Mesothelial cell of epicardium (in vitro differentiated cells): ENCODE results near the gene ISOC2. TPM values are rescaled to one million over a fixed set of nuclear protein-coding genes. Genes with fewer than 3 reads are reported as not detected.
"Not testable (repeated sequence)": the region's sequence is repeated elsewhere in the genome, so short reads cannot be mapped to it uniquely, and the experiment has no call there.

Source experiments
- DNase-seq, 2 experiments: peaks; one replicate each; pipeline ENCODE4 v3.0.0; 2021; ENCODE audit warnings: low spot score in 2 of 2; ENCODE audit not compliant: unreplicated experiment in 2 of 2
- H3K27ac Mint-ChIP-seq: 2 replicates; pipeline ENCODE4 v1.8.0; 2021; ENCODE audit warnings: mixed read lengths
- H3K27me3 Mint-ChIP-seq: 2 replicates; pipeline ENCODE4 v1.8.0; 2021; ENCODE audit warnings: low read depth, mixed read lengths
- H3K36me3 Mint-ChIP-seq: 2 replicates; pipeline ENCODE4 v1.8.0; 2021; ENCODE audit warnings: mixed read lengths
- H3K4me1 Mint-ChIP-seq: 2 replicates; pipeline ENCODE4 v1.8.0; 2021; ENCODE audit warnings: mixed read lengths
- H3K4me3 Mint-ChIP-seq: 2 replicates; pipeline ENCODE4 v1.8.0; 2021; ENCODE audit warnings: mild to moderate bottlenecking, moderate library complexity, mixed read lengths
- H3K9me3 Mint-ChIP-seq: 2 replicates; pipeline ENCODE4 v1.8.0; 2021; ENCODE audit warnings: mixed read lengths
- total RNA-seq: library from RNA; stranded (reverse); gene quantifications from 3 replicates; pipeline ENCODE4 v1.2.1, GENCODE V29; 2021
- TF ChIP-seq, protein P1 (sequence below): fragments of 200-600 bp; sonication (generic); IDR thresholded peaks from one replicate; pipeline ENCODE4 v1.5.0; 2021; ENCODE audit warnings: antibody characterized with exemption; ENCODE audit not compliant: unreplicated experiment

The ISOC2 gene
- total RNA-seq, 1 donor from 2014 or later, result 35.0 TPM

GRCh38 chr19:55410168-55410567 lies 51.3 kb downstream of the ISOC2 start:
- Mint-ChIP-seq H3K4me3 (no peak overlapping the region), H3K27ac (no peak overlapping the region), H3K36me3 (peaks cover 10% of the 10 kb centered on the region), H3K9me3 (peaks cover 9% of the 10 kb centered on the region), H3K27me3 (peaks cover 15% of the 10 kb centered on the region), H3K4me1 (peaks cover 20% of the 10 kb centered on the region)
- TF ChIP-seq, protein P1, sequence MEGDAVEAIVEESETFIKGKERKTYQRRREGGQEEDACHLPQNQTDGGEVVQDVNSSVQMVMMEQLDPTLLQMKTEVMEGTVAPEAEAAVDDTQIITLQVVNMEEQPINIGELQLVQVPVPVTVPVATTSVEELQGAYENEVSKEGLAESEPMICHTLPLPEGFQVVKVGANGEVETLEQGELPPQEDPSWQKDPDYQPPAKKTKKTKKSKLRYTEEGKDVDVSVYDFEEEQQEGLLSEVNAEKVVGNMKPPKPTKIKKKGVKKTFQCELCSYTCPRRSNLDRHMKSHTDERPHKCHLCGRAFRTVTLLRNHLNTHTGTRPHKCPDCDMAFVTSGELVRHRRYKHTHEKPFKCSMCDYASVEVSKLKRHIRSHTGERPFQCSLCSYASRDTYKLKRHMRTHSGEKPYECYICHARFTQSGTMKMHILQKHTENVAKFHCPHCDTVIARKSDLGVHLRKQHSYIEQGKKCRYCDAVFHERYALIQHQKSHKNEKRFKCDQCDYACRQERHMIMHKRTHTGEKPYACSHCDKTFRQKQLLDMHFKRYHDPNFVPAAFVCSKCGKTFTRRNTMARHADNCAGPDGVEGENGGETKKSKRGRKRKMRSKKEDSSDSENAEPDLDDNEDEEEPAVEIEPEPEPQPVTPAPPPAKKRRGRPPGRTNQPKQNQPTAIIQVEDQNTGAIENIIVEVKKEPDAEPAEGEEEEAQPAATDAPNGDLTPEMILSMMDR, result no peak
- DNase-seq, result no peak

DNA sequence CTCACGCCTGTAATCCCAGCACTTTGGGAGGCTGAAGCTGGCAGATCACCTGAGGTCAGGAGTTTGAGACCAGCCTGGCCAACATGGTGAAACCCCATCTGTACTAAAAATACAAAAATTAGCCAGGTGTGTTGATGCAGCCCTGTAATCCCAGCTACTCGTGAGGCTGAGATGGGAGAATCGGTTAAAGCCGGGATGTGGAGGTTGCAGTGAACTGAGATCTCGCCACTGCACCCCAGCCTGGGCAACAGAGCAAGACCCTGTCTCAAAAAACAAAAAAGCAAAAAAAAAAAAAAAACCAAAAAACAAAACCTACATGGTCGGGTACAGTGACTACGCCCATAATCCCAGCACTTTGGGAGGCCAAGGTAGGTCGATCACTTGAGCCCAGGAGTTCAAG lies 52.3 kb downstream of the ISOC2 start:
- peaks cover 20% of the 10 kb centered on the region for H3K4me1 Mint-ChIP-seq
- peaks cover 14% of the 10 kb centered on the region for H3K27me3 Mint-ChIP-seq
- H3K36me3 Mint-ChIP-seq, DNase-seq, H3K4me3 Mint-ChIP-seq, H3K9me3 Mint-ChIP-seq: not testable (repeated sequence)
- H3K27ac Mint-ChIP-seq, result peak overlapping the region; percentile 77

GRCh38 chr19:55408533-55408872 lies 52.9 kb downstream of the ISOC2 start:
- peaks cover 14% of the 10 kb centered on the region for H3K27me3 Mint-ChIP-seq
- peaks cover 9% of the 10 kb centered on the region for H3K9me3 Mint-ChIP-seq
- H3K4me1 Mint-ChIP-seq, result peaks cover 20% of the 10 kb centered on the region
- no peak for DNase-seq
- H3K36me3 Mint-ChIP-seq, result peaks cover 14% of the 10 kb centered on the region
- TF ChIP-seq, protein P1, result no peak
- H3K27ac Mint-ChIP-seq, result peak overlapping the region; percentile 97
- peak overlapping the region; percentile 88 for H3K4me3 Mint-ChIP-seq

DNA sequence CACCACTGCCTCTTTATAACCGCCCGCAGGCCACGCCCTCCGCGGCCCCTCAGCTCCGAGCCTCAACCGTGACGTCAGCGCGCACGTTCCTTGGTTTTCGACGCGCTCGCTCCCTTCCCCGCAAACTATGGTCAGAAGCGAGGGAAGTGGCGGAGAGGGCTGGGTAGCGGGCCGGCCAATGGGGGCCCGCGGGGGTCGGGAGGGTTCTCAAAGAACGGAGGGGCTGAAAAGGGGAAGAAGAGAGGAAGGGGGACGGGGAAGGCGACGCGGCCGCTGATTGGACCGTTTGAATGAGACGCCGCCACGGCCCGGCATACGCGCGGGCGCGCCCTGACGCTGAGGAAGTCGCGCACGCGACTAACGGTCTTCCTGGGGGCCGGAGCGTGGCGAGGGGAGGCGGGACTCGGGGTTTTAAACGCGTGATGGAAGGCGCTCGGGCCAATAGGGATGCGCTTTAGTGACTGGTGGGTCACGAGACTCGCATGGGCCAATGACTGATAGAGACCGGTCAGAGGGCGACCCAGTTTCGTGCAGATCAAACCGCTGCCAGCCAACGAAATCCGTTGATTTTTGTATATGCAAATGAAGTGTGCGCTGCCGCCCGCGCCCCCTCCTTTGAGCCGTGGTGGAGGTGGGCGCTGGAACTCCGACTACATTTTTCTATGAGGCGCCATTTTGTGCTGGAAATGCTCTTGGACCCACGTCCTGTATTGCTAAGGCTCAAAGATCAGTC lies 53.5 kb downstream of the ISOC2 start:
- peaks cover 11% of the 10 kb centered on the region for H3K27me3 Mint-ChIP-seq
- peak overlapping the region; percentile 88 for H3K4me3 Mint-ChIP-seq
- peak; percentile 97 to 98 for DNase-seq
- peaks cover 9% of the 10 kb centered on the region for H3K9me3 Mint-ChIP-seq
- peaks cover 20% of the 10 kb centered on the region for H3K4me1 Mint-ChIP-seq
- H3K27ac Mint-ChIP-seq, result peak overlapping the region; percentile 97
- H3K36me3 Mint-ChIP-seq, result peaks cover 18% of the 10 kb centered on the region
- TF ChIP-seq, protein P1, result peak; percentile 2

- not testable (repeated sequence) for DNase-seq, H3K9me3 Mint-ChIP-seq
- Mint-ChIP-seq H3K27ac (peak within 1 kb of the TSS; percentile 97), H3K4me1 (peaks cover 20% of the 10 kb centered on the region), H3K36me3 (peaks cover 19% of the 10 kb centered on the region), H3K27me3 (peaks cover 11% of the 10 kb centered on the region), H3K4me3 (peak within 1 kb of the TSS; percentile 88)
Observed at GRCh38 chr19:55407550-55407799, 54.0 kb downstream of the ISOC2 start, which contains the start of gene UBE2S. Gene UBE2S (minus strand): TSS chr19:55407788. CDS start chr19:55407589, 199 bp downstream.

- Mint-ChIP-seq H3K27me3 (peaks cover 8% of the 10 kb centered on the region), H3K36me3 (peaks cover 19% of the 10 kb centered on the region), H3K4me3 (peak overlapping the region; percentile 88), H3K27ac (peak overlapping the region; percentile 67), H3K9me3 (peaks cover 9% of the 10 kb centered on the region), H3K4me1 (peaks cover 20% of the 10 kb centered on the region)
- TF ChIP-seq, protein P1, result no peak
- DNase-seq, result no peak
Observed at GRCh38 chr19:55406826-55407549, 54.5 kb downstream of the ISOC2 start.
